NOMO-1 (cell line): Measurements from ENCODE around the gene DHX16.
A peak's percentile ranks its signal among the peaks of the same experiment; 100 is the strongest.

Experiments
- DNase-seq, 2 experiments: peaks; one replicate each; lab custom pipeline; 2025; ENCODE audit not compliant: unreplicated experiment in 2 of 2; lab: John Stamatoyannopoulos, UW

Gene DHX16

GRCh38 chr6:30696432-30696831 lies 23.6 kb upstream of the DHX16 start:
- no peak for DNase-seq

- DNase-seq = no peak
Measured at GRCh38 chr6:30691208-30691847, 18.5 kb upstream of the DHX16 start.

GRCh38 chr6:30690403-30691207 lies 17.8 kb upstream of the DHX16 start, which contains the start of gene NRM:
Gene NRM, minus strand, starts transcription at chr6:30690984. Its CDS starts 10 bp downstream, at chr6:30690974.
- DNase-seq = peak; percentile 73 to 83

DNA sequence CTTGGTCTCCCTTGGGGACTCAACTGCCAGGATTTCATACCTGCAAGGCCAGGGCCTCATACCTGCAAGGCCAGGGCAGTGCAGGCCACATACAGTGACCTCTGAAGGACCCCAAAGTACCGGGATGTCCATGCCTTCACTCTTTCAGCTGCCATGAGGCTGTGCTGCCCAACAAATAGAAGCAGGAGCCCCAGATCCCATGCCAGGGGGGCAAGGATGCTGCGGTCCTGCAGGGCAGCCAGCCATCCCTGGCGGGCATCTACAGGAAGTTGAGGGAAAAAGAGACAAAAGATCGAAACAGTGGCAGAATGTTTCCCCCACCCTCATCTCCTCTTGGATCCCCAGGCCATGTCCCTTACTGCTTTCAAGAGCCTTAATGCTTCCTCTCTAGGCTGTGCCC lies 17.2 kb upstream of the DHX16 start:
- no peak for DNase-seq

DNA sequence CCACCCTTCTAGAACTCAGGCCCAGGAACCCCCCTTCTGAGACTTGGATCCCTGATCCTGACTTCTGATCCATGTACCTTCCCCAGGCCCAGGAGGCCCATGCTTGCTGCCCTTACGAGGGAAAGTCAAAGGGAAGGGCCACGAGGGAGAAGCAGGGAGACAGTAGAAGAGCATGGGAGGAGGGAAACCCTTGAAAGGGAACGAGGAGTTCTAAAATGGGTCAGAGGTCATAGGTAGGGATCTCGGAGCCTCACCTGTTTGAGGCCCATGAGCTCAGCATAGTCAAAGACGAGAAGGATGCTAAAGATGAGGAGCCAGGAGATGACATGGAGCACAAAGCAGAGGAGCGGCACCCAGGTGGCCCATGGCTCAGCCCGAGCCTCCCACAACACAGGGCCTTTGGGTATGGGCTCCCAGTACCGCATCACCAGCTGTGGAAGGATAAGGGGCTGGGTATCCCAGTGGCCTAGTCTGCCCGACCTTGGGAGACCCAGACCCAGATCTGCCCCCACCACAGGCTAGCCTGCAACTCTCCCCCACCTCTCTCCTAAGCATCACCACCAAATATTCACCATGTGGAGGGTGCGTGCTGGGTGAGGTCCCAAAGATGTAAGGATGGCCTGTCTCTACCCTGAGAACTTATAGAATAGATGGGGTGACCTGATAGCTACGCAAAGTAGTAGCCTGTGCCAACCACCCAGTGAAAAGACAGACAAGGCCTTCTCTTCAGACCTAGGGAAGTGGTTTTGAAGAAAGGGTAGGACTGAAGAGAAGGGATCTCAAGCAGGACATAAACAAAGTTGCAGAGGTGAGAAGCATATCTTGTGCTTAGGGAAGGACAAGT lies 16.4 kb upstream of the DHX16 start:
- no peak for DNase-seq

DNA sequence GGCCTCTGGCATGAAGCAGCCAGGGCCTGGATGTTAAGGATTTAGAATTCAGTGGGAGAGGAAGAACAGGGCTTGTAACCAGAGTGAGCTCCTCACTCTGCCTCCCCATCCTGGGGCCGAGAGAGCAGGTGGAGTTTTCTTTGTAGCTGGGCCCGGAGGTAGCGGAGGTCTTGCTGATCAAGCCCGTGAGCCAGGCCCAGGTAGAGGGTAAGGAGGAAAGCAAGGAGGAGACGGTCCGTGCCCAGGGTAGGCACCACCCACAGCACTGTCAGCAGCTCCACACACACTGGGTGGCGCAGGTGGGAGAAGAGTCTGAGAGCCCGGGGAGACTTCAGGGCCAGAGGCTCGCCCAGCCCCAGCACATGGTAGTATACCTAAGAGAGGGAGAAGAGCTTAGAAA lies 15.8 kb upstream of the DHX16 start:
- no peak for DNase-seq

DNA sequence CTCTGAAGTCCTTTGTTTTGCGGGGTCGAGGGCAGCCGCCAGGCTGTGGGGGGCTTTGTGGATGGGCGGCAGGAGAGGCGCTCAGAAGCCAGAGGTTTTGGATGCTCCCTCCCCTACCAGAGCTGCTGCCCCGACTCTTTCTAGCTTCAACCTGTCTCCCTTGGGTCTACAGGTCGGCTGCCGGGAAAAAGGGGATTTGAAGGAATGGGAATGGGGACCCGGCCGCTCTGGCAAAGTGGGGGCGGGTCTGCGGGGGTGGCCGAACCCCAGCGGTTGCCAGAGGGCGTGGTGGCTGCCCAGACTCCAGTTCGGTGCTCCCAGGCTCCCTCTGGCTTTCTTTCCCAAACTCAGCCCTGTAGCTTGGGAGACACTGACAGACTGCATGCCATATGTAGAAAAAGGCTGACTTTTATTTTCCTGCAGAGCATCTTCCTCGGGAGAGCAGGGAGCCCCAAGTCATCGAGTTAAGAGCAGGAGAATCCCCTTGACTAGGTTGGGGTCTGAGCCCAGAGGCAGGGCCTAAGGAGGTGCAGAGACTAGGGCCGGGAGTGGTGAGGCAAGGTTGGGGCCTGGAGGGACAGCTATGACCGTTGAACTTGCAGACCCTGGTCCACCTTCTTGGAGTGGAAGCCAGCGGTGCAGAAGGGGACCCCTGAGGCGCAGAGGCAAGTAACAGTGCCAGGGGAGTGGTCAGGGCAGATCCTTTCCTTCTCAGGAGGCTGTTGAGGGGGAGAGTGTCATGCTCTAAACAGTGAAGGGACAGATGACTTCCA lies 15.0 kb upstream of the DHX16 start:
- DNase-seq = no peak

DNA sequence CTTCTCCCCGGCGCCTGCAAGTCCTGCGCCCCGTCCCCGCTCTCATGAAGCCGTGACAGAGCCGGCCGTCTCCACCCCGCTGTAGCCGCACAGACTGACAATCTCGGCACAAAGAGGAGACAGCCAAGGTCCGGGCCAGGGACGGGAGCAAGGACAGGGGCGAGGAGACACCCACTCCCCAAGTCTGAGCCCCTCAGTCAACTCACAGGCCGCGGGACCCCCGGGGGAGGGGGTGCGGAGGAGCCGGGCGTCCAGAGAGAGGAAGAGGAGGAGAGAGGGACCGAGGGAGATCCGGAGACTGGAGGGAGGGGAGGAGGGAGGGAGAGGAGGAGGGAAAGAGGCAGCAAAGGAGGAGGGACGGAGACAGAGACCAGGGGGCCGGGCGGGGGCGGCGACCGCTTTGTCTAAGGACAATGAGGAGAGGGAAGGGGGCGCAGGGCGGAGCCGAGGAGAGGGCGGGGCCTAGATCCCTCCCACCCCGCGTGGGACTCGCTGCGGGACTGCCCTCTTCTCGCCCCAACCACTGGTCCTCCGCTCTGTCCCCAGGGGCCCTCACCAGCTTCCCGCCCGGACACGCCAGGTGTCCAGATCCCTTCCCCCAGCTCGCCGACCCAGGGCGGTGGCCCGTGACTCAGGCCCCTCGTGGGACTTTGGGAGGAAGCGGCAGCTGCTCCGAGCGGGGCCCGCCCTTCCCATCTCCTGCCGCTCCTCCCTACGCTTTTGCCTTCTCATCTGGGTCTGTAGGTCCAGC lies 14.3 kb upstream of the DHX16 start:
- DNase-seq = peak; percentile 92 to 95

- DNase-seq = peak; percentile 27 to 59
Measured at GRCh38 chr6:30686009-30686907, 13.5 kb upstream of the DHX16 start, which contains the start of gene PPP1R18. Gene PPP1R18, minus strand, starts transcription at chr6:30686645. Its CDS starts 627 bp downstream, at chr6:30686018.

GRCh38 chr6:30685157-30686008 lies 12.6 kb upstream of the DHX16 start:
- DNase-seq = peak; percentile 11 to 15

DNA sequence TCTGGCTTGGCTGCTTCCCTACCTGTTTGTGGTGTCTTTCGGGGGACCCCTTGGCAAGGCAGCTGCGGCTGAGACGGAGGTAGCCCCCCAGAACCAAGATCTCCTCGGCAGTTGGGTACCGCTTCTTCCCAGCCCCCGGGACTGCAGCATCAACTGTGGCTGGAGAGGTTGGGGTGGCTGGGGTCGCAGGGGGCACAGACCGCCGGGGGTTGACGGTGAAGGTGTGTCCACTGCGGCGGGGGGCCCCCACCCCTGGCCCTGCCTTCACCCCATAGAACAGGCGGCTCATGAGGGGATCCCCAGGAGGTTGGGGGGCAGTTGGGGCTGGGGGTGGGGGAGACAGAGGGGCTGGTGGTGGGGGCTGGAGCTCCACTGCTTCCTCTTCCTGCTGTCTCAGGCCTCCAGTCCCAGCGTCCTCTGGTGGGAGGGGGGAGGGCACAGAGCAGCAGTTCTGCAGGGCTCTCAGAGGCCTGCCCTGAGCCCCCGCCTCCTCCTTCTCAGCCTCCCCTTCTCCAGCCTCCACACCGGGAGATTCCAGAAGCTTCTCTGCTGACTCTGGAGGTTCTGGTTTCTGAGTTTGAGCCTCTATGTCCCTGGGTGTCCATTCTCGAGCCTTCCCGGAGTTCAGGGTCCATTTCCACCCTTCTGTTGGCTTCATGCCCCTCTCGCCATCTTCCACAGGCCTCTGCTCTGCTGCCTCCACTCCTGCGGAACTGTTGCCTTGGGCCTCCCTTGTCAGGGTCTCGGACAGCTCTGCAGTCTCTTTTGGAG lies 11.8 kb upstream of the DHX16 start:
- peak; percentile 50 to 61 for DNase-seq

DNA sequence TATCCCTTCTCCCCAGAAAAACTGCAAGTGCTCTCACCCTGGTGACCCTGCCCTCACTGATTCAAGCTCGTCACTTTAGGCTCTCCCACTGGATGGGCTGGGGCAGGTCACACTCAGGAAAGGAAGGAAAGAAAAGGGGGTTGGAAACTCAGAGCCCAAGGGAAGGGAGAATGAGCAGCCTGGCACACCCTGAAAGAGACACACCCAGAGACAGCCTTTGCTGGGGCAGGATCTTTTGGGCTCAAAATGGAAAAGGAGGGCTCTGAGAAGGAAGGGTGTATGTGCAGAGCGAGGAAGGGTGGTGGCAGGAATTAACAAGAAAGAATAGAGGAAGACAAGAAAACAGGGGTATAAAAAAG lies 11.2 kb upstream of the DHX16 start:
- no peak for DNase-seq

GRCh38 chr6:30683183-30683979 lies 10.6 kb upstream of the DHX16 start:
- DNase-seq = no peak

DNA sequence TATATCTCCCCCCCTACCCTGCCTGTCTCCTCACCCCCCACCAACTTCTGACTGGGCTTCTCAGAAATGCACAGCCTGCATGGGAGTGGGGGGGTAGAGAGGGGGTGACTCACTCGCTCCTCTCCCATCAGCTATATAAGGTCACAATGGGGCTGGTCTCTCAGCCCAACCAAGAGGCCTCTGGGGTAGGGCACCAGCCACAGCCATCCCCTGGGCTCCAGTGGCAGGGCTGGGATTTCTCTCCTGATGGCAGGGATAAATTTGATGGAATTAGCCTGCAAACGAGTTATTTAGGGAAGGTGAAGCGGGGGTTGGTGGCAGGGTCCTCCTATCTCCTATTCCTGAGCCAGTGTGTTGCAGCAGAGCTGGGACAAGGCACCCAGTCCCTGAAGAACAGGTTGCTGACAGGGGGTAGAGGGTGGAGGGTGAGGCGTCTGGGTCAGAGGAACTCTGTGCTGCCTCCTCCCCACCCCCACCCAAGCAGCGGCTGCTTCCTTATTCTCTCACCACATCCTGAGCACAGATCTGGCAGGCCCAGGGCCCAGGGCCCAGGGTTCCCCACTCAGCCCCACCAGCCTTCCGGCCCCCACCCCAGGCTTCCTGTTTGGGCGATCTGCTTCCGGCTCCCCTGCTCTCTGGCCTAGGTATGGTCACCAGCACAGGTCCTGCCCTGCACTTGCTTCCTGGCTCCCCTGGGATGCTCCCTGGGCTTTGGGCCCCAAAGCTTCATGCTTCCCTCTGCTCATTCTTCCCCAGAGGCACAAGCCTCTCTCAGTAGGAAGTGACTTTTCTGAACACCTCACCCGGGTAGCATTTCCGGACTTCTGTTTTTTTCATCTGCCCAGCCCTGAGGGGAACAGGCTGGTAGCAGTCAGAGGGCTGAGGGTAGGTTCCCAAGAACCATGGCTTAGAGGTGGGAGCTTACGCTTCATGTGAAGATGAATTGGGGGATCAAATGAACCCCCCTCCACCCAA lies 9.6 kb upstream of the DHX16 start:
- peak; percentile 94 to 97 for DNase-seq

- DNase-seq = no peak
Measured at GRCh38 chr6:30681766-30682142, 8.9 kb upstream of the DHX16 start.
